ENCODE data around the gene POLD3.

GRCh38 chr11:74639533-74639932 is 47.2 kb downstream of the POLD3 start:
- TF ChIP-seq CTCF (IDR thresholded peaks at IDR 0.05) (no peak), POLR2A (IDR thresholded peaks at IDR 0.05) (no peak)

Measured in gastroesophageal sphincter (tissue), 3 donors.